ENCODE measurements around the gene CRY1. TPM values are rescaled to one million over a fixed set of nuclear protein-coding genes. Genes with fewer than 3 reads are reported as not detected.
A peak's percentile ranks its signal among the peaks of the same experiment; 100 is the strongest.

CRY1 gene
- total and polyA plus RNA-seq, 2 of the 4 experiments (the other 2 are of a cell fraction): 5.9 to 9.9 TPM

DNA sequence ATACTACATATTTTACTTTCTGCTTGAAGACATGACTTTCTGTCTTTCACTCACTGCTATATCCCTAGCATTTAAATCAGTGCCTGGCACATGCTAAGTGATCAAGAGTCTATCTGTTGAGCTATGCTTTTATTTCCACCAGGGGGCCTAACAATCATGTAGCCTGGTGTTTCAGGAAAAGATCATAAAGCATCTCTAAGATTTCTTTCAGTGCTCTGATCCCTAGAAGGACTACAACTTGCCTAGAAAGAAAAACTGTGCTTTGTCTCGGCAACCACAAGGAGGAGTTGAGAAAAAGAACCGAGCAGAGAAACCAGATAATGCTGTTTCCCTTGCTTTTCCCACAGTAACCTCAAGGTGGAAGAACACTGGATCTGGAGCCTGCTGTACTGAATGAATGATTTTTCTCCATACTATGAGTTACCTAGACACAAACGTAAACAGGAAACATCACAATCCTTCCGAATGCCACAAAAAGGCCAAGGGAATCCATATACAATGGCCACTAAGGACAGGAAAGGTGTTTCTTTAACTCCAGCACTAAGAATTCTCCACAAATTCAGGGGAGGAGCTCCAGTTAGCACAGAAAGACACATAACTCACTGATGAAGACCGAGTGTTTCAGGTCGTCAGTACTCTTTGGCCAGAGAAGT is 1.2 kb downstream of the CRY1 start:
- H3K79me1 ChIP-seq (ENCODE audit: low read depth in 1 of 2, low read length in 2 of 2): peaks cover 7 to 37% of the 10 kb centered on the region in 2 experiments; a peak in 3 of 4 replicates
- no peak overlapping the region for H4K91ac ChIP-seq (ENCODE audit: insufficient read depth, low read depth, low read length)
- peak; percentile 37 for ATAC-seq (ENCODE audit: low read depth)
- H4K20me1 ChIP-seq (ENCODE audit: insufficient read depth, low read length): peaks cover 19% of the 10 kb centered on the region
- H4K8ac ChIP-seq (ENCODE audit: low read depth in 2 of 2, low read length in 2 of 2): no peak overlapping the region
- ChIA-PET CTCF (interaction anchor here (0.6 to 2.7 kb wide), 11 partner anchors 8 to 1350 kb away, joined by 3 to 14 read pairs (median 3); no protein-coding TSS in a partner anchor), POLR2A (ENCODE audit: unreplicated experiment) (no interaction called here)
- TF ChIP-seq POLR2A (IDR thresholded peaks at IDR 0.05; ENCODE audit: low read depth, low read length) (peak; percentile 66; the same call in 1 of the 2 replicates), CHD1 (IDR thresholded peaks at IDR 0.05; ENCODE audit: low read depth, low read length) (0 out of 2 replicates have a peak, but pooled peaks have one; percentile 81), FOS (IDR thresholded peaks at IDR 0.05; ENCODE audit: low read depth, low read length) (no peak), CTCF (conservative IDR thresholded peaks at IDR 0.05; ENCODE audit: low read depth, low read length) (peak; percentile 82), RCOR1 (IDR thresholded peaks at IDR 0.05; ENCODE audit: insufficient replicate concordance, low read length) (no peak), MXI1 (IDR thresholded peaks at IDR 0.05; ENCODE audit: borderline replicate concordance, low read depth, low read length) (no peak), RAD21 (IDR thresholded peaks at IDR 0.05; ENCODE audit: low read length) (peak; percentile 55), SMC3 (IDR thresholded peaks at IDR 0.05; ENCODE audit: low read depth, low read length) (peak; percentile 56)
- H3K56ac ChIP-seq (ENCODE audit: extremely low read depth, insufficient read depth, low read length): no peak overlapping the region
- in situ Hi-C loops (cut with MboI; ENCODE audit: low sequenced_read_pairs) (no loop called here), dilution Hi-C loops (cut with HindIII; ENCODE audit: low sequenced_read_pairs, unreplicated experiment) (no loop called here), intact Hi-C loops (cut with micrococcal nuclease) (loop anchor here (1.0 to 2.0 kb wide), 5 partner anchors 65 to 735 kb away; partner anchors contain the start of gene POLR3B)
- no peak overlapping the region for H3K4ac ChIP-seq (ENCODE audit: low read depth, low read length)
- peak overlapping the region; percentile 3; the same call in 1 of the 3 replicates for H2BK15ac ChIP-seq (ENCODE audit: low read depth, low read length)
- H3K23ac ChIP-seq (ENCODE audit: low read depth, low read length): peak overlapping the region; percentile 19; the same call in 1 of the 2 replicates
- no peaks in the 10 kb centered on the region for H3K9me3 ChIP-seq (ENCODE audit: control insufficient read depth, insufficient read depth, low read length)
- H3K14ac ChIP-seq (replicated peaks; ENCODE audit: low read depth, low read length): no peak overlapping the region
- H2BK120ac ChIP-seq (ENCODE audit: low read depth, low read length): no peak overlapping the region
- no TSS peak for BruUV-seq (replicated peaks)
- H3K4me1 ChIP-seq (ENCODE audit: control insufficient read depth, insufficient read depth, low read length): no peaks in the 10 kb centered on the region; the same call in 1 of the 2 replicates
- H3K9me1 ChIP-seq (ENCODE audit: insufficient read depth, low read length): peaks cover 6% of the 10 kb centered on the region; the same call in 1 of the 2 replicates
- no peak overlapping the region for H2AK9ac ChIP-seq (replicated peaks; ENCODE audit: low read depth, low read length, poor library complexity)
- H3K18ac ChIP-seq (ENCODE audit: low read depth, low read length): no peak overlapping the region
- H3K9ac ChIP-seq (ENCODE audit: low read depth, low read length): peak overlapping the region; percentile 74; the same call in 1 of the 2 replicates
- peak overlapping the region; percentile 74; the same call in 1 of the 2 replicates for H3K4me3 ChIP-seq (ENCODE audit: insufficient read depth, low read depth, low read length)
- no peak overlapping the region for H2AK5ac ChIP-seq (ENCODE audit: low read depth, low read length)
- peak; percentile 97 for DNase-seq
- H3K36me3 ChIP-seq (ENCODE audit: control insufficient read depth, insufficient read depth, low read length): no peaks in the 10 kb centered on the region
- 0% methylated on average over 2 of the region's 6 CpGs; no CpG with 5 or more reads in 1 of the 2 experiments for WGBS, 2 experiments (ENCODE audit: extremely low coverage in 2 of 2, insufficient read length in 1 of 2)
- no peak overlapping the region for H4K5ac ChIP-seq (ENCODE audit: low read depth, low read length)
- H2AFZ ChIP-seq (replicated peaks; ENCODE audit: low read length, poor library complexity): no peak overlapping the region
- peak overlapping the region; percentile 0 for H2BK5ac ChIP-seq (ENCODE audit: low read depth, low read length, poor library complexity, severe bottlenecking)
- H2BK20ac ChIP-seq (ENCODE audit: low read depth, low read length): no peak overlapping the region
- peak overlapping the region; percentile 97 for H3K4me2 ChIP-seq (ENCODE audit: low read depth, low read length)
- no peak overlapping the region for H3K27ac ChIP-seq (ENCODE audit: insufficient read depth, low read length)
- H3K27me3 ChIP-seq (ENCODE audit: control insufficient read depth, insufficient read depth, low read length): no peaks in the 10 kb centered on the region

Measured in IMR-90 (cell line).